ENCODE results near the gene AEBP2. TPM values are rescaled to one million over a fixed set of nuclear protein-coding genes. Genes with fewer than 3 reads are reported as not detected.

AEBP2 gene
- total and polyA plus RNA-seq, 2 of the 13 experiments (the other 11 are each of a cell fraction or from before 2014, with no cell fraction given) = 9.2 to 17.9 TPM

GRCh38 chr12:19411234-19412204 lies 27.8 kb upstream of the AEBP2 start:
- no peak overlapping the region for H3K4me2 ChIP-seq (ENCODE audit: low read depth, low read length)
- ATAC-seq = peak; percentile 36; the same call in 2 of the 3 replicates
- no peaks in the 10 kb centered on the region for H3K79me2 ChIP-seq (ENCODE audit: insufficient read depth, low read length)
- H3K9me3 ChIP-seq (ENCODE audit: low read length) = no peaks in the 10 kb centered on the region
- POLR2A ChIA-PET = interaction anchor here (1.0 kb wide), 1 partner anchor 28 kb away, joined by 3 read pairs; no protein-coding TSS in a partner anchor
- TF ChIP-seq RXRB (CRISPR knock-in tag; IDR thresholded peaks at IDR 0.05; ENCODE audit: borderline replicate concordance) (no peak), ZNF274 (CRISPR knock-in tag; IDR thresholded peaks at IDR 0.05) (no peak), MYC (CRISPR knock-in tag; IDR thresholded peaks at IDR 0.05; ENCODE audit: borderline replicate concordance) (no peak), ZNF30 (CRISPR knock-in tag; IDR thresholded peaks at IDR 0.05) (no peak), PTBP1 (IDR thresholded peaks at IDR 0.05; ENCODE audit: low read depth, low read length, poor library complexity, severe bottlenecking) (no peak), ZKSCAN5 (CRISPR knock-in tag; IDR thresholded peaks at IDR 0.05) (no peak), ZNF138 (CRISPR knock-in tag; IDR thresholded peaks at IDR 0.05; ENCODE audit: low read depth) (no peak), NFAT5 (CRISPR knock-in tag; IDR thresholded peaks at IDR 0.05) (no peak)
- H3K4me1 ChIP-seq (ENCODE audit: insufficient read depth, low read length) = no peaks in the 10 kb centered on the region
- H4K20me1 ChIP-seq (ENCODE audit: insufficient read depth, low read length) = no peaks in the 10 kb centered on the region
- intact Hi-C loops (cut with micrococcal nuclease; ENCODE audit: unreplicated experiment) = no loop called here
- FAIRE-seq = no peak
- H3K27me3 ChIP-seq (ENCODE audit: control insufficient read depth in 1 of 2, insufficient read depth in 2 of 2, low read length in 2 of 2) = no peaks in the 10 kb centered on the region; a peak in 2 of 5 replicates
- no peak for DNase-seq (ENCODE audit: low spot score)
- no peak overlapping the region for H3K27ac ChIP-seq (ENCODE audit: extremely low read length, insufficient read depth, low read length)
- in situ Hi-C loops (cut with HindIII; ENCODE audit: extremely low pct_ligation_motif_present, low pct_unique_long_range_greater_than_20kb) = no loop called here
- no peak overlapping the region for H3K4me3 ChIP-seq (replicated peaks in 1 of 3; ENCODE audit: insufficient read depth in 1 of 3, low read depth in 2 of 3, low read length in 3 of 3)
- WGBS (ENCODE audit: low lambda C conversion rate) = 52% methylated on average over 7 of the region's 10 CpGs
- BruUV-seq (replicated peaks) = no TSS peak
- H3K9ac ChIP-seq (ENCODE audit: insufficient read depth, low read depth, low read length) = no peak overlapping the region
- CTCF ChIA-PET (ENCODE audit: low intra/inter-chr PET ratio, low total read pairs) = no interaction called here
- H2AFZ ChIP-seq (ENCODE audit: low read length) = no peak overlapping the region
- no peaks in the 10 kb centered on the region for H3K36me3 ChIP-seq (replicated peaks in 1 of 2; ENCODE audit: control insufficient read depth in 1 of 2, insufficient read depth in 2 of 2, low read length in 2 of 2)
